HG03460 (cell line): Measurements from ENCODE around the gene BEND7.
"Not testable (repeated sequence)": the region's sequence is repeated elsewhere in the genome, so short reads cannot be mapped to it uniquely, and the experiment has no call there.

Source experiments
- ATAC-seq: cut with Tn5 transposase; IDR thresholded peaks from one replicate; pipeline ENCODE4 v1.9.1; 2021; ENCODE audit not compliant: unreplicated experiment

The BEND7 gene

DNA sequence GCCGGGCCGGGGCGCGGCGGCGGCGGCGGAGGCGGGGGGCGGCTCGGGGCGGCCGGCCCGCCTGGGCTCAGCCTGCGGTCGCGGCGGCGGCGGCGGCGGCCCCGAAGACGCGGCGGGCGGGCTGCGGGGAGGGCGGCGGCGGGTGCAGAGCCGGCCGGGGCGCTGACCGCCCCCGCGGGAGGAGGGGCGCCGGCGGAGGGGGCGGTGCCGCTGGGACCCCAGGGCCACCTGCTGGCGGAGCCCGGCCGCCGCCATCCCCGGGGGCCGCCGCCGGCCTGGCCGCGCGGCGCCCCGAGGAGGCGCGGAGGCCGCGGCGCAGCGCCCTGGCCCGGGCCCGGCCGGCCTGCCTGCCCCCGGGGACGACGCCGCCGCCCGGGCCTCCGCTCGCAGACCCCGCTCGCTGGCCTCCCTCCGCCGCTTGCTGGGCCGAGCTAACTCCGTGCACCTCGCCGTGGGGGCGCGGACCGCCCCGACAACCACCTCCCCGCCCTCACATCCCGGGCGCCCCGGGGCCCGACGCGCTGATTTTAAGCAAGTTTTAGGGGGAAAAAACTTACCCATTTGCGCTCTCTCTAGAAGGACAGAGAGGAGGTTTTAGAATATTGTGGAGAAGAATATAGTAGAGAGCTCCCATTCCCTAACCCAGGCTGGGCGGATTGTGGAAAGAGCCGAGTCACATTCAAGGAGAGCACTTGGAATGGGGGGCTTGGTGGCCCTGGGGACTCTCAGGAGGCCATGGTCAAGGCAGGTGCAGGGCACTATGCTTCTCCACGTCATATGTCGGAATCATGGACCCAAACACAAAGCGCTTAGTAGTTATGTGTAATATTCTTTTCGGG is at the start of gene BEND7:
Gene BEND7 (minus strand): TSS at position 140 of the 839 bp plus-strand sequence. CDS start 481 bp downstream, outside the sequence.
- ATAC-seq = no peak

DNA sequence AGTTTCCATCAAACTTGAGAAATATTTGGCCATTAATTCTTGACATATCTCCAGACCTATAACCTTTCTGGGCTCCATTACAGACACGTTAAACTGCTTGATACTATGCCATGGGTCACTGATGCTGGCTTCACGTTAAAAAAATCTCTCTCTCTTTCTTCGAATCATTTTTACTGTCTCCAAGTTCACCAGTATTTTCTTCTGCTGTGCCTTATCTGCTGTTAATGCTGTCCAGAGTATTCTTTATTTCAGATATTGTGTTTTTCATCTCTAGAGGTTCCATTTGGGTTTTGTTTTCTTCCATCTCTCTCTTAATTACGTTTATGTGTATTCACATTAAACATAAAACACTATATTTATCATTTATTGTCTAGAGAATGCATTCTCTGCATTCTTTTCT is 45.1 kb upstream of the BEND7 start:
- ATAC-seq = no peak

DNA sequence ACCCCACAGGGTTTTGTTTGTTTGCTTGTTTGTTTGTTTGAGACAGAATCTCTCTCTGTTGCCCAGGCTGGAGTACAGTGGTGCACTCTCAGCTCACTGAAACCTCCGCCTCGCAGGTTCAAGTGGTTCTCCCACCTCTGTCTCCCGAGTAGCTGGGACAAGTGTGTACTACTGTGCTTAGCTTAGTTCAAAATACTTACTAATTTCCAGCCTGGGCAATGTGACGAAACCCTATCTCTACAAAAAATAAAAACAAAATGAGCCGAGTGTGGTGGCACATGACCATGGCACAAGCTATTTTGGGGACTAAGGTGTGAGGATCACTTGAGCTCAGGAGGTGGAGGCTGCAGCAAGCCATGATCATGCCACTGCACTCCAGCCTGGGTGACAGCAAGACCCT is 42.7 kb upstream of the BEND7 start:
- no peak for ATAC-seq

DNA sequence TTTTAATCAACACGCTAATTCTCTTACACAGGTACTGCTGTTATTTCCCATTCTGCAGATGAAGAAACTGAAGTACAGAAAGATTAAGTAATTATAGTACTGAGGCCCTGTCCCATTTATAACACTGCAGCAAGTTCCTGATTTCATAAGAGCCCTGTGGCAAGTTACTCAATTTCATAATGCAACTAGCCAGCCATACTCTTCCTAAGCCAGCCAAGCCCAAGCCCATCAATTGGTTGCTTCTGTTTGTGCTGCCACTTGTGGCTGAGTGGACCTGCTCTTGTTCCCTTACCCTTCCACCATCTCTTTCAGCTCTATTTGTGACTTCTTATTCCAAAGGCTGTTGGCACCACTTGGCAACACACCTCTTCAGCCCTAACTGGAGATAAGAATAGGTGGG is 38.2 kb upstream of the BEND7 start:
- ATAC-seq = no peak

- no peak for ATAC-seq
Observed at GRCh38 chr10:13564576-13564975, 35.8 kb upstream of the BEND7 start.

DNA sequence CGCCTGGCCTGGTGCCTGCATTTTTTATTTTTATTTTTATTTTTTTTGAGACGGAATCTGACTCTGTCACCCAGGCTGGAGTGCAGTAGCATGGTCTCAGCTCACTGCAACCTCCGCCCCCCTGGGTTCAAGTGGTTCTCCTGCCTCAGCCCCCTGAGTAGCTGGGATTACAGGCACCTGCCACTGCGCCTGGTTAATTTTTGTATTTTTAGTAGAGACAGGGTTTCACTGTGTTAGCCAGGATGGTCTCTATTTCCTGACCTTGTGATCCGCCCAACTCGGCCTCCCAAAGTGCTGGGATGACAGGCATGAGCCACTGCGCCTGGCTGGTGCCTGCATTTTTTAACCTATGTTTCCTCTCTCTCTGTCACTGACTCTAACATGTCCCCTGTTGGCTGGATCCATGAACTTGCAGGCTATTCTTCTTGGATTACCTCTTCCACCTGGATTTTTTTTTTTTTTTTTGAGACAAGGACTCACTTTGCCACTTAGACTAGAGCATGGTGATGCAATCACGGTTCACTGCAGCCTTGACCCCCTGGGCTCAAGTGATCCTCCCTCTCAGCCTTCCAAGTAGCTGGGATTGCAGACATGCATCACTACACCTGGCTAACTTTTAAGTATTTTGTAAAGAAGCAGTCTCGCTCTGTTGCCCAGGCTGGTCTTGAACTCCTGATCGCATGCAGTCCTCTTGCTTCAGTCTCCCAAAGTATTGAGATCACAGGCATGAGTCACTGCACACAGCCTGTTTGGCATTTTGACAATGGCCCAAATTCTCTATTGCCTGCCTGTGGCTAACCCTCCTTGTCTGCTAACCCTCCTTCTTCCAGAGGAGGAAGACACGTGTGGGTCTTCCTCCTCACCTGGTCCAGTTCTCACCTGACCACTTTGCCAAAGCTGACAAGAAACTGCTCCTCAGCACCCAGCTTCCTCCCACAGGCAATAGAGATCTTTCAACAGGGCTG is 34.9 kb upstream of the BEND7 start:
- ATAC-seq = no peak

DNA sequence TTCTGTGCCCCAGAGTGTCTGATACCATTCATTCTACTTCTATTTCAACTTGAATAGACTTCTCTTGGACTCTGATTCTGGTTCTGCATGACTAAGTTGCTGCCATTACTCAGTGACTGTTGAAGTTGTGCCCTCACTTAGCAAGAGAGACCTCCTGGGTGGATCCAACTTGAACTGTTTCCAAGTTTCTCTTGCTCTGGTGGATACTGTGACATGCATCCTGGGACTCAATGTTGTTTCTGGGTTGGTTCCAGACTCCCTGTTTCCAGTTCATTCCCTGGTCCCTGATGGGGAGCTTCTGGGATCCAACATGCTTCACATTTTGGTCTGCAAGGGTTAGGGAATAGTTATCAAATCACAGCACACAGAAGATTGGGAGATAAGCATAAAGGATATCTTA is 31.8 kb upstream of the BEND7 start:
- ATAC-seq = no peak

DNA sequence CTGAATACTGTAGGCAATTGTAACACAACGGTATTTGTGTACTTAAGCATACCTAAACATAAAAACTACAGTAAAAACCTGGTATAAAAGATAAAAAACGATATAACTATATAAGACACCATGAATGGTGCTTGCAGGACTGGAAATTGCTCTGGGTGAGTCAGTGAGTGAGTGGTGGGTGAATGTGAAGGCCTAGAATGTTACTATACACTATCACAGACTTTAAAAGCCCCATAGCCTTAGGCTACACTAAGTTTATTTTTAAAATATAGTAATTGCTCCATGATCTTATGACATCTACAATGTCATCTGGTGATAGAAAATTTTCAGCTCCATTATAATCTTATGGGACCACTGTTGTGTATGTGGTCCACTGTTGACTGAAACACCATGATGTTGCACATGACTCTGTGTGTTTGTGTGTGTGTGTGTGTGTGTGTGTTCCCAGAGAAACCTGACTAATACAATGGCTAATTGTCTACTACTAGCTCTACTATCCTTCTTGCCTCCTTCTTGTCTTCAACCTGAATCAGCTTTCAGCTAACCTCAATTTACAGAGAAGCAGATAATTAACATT is 30.4 kb upstream of the BEND7 start:
- ATAC-seq = no peak

GRCh38 chr10:13555884-13556510 is 27.2 kb upstream of the BEND7 start:
- no peak for ATAC-seq

DNA sequence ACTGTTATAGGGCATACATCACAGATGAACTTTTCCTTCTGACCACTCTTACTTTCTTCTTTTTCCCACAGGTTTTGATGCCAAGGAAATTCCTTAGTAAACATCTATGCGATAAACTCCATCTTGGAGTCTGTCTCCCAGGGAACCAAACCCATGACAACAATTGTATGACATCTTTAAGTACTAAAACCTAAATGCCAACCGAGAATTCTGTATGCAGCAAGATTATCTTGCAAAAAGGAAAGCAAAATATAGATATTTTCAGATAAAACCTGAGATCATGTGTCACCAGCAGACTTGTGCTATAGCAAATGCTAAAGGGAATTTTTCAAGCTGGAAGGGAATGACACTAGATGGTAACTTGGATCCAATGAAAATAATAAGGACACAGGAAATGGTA is 22.0 kb upstream of the BEND7 start:
- ATAC-seq = no peak

GRCh38 chr10:13542533-13542932 is 13.7 kb upstream of the BEND7 start:
- no peak for ATAC-seq

GRCh38 chr10:13537985-13538384 is 9.2 kb upstream of the BEND7 start:
- ATAC-seq = not testable (repeated sequence)

- no peak for ATAC-seq
Observed at GRCh38 chr10:13536674-13537366, 8.0 kb upstream of the BEND7 start.

DNA sequence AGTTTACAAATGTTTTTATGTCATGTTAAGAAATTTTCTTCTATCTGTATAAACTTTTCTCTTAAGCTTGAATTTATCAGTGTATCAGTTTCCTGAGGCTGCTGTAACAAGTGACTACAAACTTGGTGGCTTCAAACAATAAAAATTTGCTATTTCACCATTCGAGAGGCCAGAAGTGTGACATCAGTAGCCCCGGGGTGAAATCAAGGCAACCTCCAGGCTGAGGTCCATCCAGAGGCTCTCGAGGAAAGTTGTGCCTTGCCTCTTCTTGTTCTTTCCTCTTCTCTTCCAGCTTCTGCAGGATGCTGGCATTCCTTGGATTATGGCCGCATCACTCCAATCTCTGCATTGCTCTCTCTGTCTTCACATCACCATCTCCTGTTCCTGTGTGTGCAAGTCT is 6.5 kb upstream of the BEND7 start:
- ATAC-seq = no peak

GRCh38 chr10:13529714-13529973 is 830 bp upstream of the BEND7 start:
- no peak for ATAC-seq

- ATAC-seq = no peak
Observed at GRCh38 chr10:13528123-13528874, 515 bp downstream of the BEND7 start.

DNA sequence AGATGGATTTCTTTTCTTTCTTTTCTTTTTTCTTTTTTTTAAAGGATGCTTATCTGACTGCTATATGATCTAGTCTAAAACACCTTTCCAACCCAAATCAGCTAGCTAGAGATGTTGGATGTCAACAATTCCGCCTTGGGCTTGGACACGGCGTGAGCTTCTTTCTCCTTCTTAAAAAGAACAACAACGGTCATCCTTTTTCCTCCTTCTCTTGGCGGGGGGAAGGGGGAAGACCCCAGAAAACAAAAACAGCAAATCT is 1.0 kb downstream of the BEND7 start:
- ATAC-seq = no peak

GRCh38 chr10:13526948-13527863 is 1.6 kb downstream of the BEND7 start:
- no peak for ATAC-seq

DNA sequence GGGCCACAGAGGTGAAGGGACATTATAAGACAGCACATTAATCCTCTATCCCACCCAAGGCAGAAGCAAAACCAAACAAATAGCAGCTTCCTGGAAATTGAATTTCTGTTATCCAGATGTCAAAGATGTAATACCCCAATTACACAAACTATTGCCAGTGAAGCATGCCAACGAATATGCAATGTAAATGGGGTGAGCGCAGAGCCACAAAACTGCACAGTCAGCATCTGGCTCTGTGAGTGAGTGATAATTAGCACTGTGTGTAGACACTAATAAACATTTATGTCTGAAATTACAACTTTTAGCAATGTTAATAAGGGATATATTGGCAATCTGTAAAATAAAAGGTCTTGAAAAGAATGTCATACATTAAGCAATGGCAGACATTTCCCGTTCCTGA is 3.2 kb downstream of the BEND7 start:
- no peak for ATAC-seq
